NCI-H2081 treated with DMSO at 0.1 percent for 48 hours (cell line): ENCODE measurements around the gene DSPP.

Source experiments
- DNase-seq: peaks from one replicate; lab custom pipeline; 2025; lab: John Stamatoyannopoulos, UW

DSPP gene

DNA sequence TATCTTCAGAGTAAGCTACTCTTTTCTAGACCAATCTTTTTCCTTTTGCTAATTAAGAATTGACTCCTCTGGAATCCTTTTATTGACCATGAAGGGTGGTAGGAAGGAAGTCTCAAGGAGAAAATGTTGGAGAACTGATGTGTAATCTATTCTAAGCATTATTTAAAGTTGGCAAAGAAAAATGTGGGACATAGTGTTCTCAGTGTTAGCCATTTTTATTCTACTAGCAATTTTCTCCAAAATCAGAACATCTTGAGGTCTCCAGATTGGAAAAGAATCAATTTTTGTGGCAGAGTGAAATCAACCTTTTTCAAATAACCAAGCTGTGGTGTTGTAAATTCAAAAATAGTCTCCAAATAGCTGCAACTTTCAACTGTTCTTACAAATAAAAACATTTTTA lies 23.3 kb downstream of the DSPP start:
- DNase-seq = no peak

GRCh38 chr4:87632469-87632868 lies 24.1 kb downstream of the DSPP start:
- DNase-seq = no peak

DNA sequence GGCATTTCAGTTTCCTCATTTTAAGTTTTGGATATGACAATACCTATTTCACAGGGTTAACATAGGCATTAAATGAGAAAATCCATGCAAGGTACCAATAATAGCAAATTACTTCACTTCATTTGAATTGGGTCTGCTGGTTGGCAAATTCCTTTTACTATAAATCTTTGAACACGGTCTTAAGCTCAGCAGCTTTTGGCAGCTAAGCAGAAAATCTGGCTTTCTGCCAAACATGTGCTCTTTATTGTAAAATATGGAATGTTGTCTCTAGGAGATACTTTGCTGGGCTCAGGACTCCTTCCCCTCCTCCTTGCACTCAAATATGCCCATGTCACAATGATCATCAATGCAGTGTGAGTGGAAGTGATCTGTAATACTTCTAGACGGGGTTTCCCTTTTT lies 24.9 kb downstream of the DSPP start:
- no peak for DNase-seq

GRCh38 chr4:87644286-87644685 lies 36.0 kb downstream of the DSPP start:
- no peak for DNase-seq

- DNase-seq = no peak
Measured at GRCh38 chr4:87649980-87650379, 41.7 kb downstream of the DSPP start, which contains the start of gene DMP1. DMP1 (plus strand) TSS chr4:87650280; CDS start chr4:87656493, 6,213 bp downstream.

GRCh38 chr4:87650938-87651337 lies 42.6 kb downstream of the DSPP start:
- no peak for DNase-seq

GRCh38 chr4:87651941-87652340 lies 43.6 kb downstream of the DSPP start:
- no peak for DNase-seq

DNA sequence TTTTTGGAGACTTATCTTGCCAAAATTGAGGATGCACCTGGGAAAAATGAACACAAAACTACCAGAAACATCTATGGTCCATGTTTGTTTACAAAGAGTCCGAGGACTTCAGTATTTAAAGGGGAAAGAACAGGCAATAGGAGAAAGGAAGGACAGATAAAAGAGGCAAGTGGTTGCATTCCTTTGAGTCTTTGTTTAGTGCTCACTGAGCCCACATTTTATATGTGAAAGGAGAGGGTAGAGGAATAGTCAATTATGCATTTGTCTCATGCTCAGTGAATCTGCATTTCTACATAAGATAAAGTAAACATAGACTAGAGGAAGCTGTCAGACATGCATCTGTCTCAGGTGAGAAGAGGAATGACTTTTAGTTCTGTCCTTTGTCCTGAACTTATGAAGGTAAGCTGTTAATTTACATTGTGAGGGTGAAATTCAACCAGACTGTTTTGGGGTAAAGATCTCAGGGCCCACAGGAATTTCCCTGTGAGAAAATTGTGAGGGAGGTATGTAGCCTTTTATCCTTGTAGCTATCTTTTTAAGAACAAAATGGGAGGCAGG lies 46.2 kb downstream of the DSPP start:
- DNase-seq = no peak

- no peak for DNase-seq
Measured at GRCh38 chr4:87657525-87657924, 49.2 kb downstream of the DSPP start.

- DNase-seq = no peak
Measured at GRCh38 chr4:87659247-87659931, 51.1 kb downstream of the DSPP start.

DNA sequence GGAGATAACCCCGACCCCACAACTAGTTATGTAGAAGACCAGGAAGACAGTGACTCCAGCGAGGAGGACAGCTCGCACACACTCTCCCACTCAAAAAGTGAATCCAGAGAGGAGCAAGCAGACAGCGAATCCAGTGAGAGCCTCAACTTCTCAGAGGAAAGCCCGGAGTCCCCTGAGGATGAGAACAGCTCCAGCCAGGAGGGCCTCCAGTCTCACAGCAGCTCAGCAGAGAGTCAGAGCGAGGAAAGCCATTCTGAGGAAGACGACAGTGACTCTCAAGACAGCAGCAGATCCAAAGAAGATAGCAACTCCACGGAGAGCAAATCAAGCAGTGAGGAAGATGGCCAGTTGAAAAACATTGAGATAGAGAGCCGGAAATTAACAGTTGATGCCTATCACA lies 54.5 kb downstream of the DSPP start:
- no peak for DNase-seq
